ENCODE data around the gene TAB2. TPM values are rescaled to one million over a fixed set of nuclear protein-coding genes. Genes with fewer than 3 reads are reported as not detected.

TAB2 gene
- total RNA-seq, 1 donor from 2014 or later = 81.8 TPM

GRCh38 chr6:149380523-149380922, 63.0 kb downstream of the TAB2 start:
- Histone ChIP-seq H3K27me3 (ENCODE audit: insufficient read depth, low read length) (no peaks in the 10 kb centered on the region), H3K36me3 (ENCODE audit: insufficient read depth, low read length) (peaks cover 36% of the 10 kb centered on the region), H3K27ac (ENCODE audit: low read depth, low read length) (no peak overlapping the region), H2AFZ (ENCODE audit: low read depth, low read length) (no peak overlapping the region), H3K4me3 (ENCODE audit: insufficient read depth, low read depth, low read length) (no peak overlapping the region), H3K4me1 (ENCODE audit: insufficient read depth, low read length) (no peaks in the 10 kb centered on the region), H3K9me3 (ENCODE audit: insufficient read depth, low read depth, low read length) (no peaks in the 10 kb centered on the region), H3K79me2 (ENCODE audit: insufficient read depth, low read length) (peaks cover 72% of the 10 kb centered on the region), H3K9ac (ENCODE audit: low read length) (no peak overlapping the region), H4K20me1 (ENCODE audit: insufficient read depth, low read length) (peaks cover 55% of the 10 kb centered on the region), H3K4me2 (ENCODE audit: low read length) (no peak overlapping the region)
- H3K4me3 Mint-ChIP-seq (ENCODE audit: unreplicated experiment) = no peak overlapping the region
- peaks cover 5% of the 10 kb centered on the region for H3K4me1 Mint-ChIP-seq (ENCODE audit: low read depth, unreplicated experiment)
- FAIRE-seq = no peak
- peaks cover 34% of the 10 kb centered on the region for H3K36me3 Mint-ChIP-seq (ENCODE audit: low read depth, unreplicated experiment)
- no peak for DNase-seq (ENCODE audit: low read depth)
- no peak for TF ChIP-seq CTCF (IDR thresholded peaks at IDR 0.05; ENCODE audit: insufficient read depth, low read depth, low read length)
- TF ChIP-seq EZH2 (IDR thresholded peaks at IDR 0.05; ENCODE audit: insufficient read depth, low read length) = no peak
- H3K27ac Mint-ChIP-seq (ENCODE audit: unreplicated experiment) = no peak overlapping the region
- no peaks in the 10 kb centered on the region for H3K9me3 Mint-ChIP-seq (ENCODE audit: unreplicated experiment)
- no peaks in the 10 kb centered on the region for H3K27me3 Mint-ChIP-seq (ENCODE audit: low read depth, unreplicated experiment)

GRCh38 chr6:149383371-149383770, 65.9 kb downstream of the TAB2 start:
- Histone ChIP-seq H3K9ac (ENCODE audit: low read length) (no peak overlapping the region), H3K4me3 (ENCODE audit: insufficient read depth, low read depth, low read length) (no peak overlapping the region), H3K4me1 (ENCODE audit: insufficient read depth, low read length) (no peaks in the 10 kb centered on the region), H3K79me2 (ENCODE audit: insufficient read depth, low read length) (peaks cover 82% of the 10 kb centered on the region), H3K4me2 (ENCODE audit: low read length) (no peak overlapping the region), H2AFZ (ENCODE audit: low read depth, low read length) (no peak overlapping the region), H3K27ac (ENCODE audit: low read depth, low read length) (no peak overlapping the region), H4K20me1 (ENCODE audit: insufficient read depth, low read length) (peaks cover 61% of the 10 kb centered on the region), H3K36me3 (ENCODE audit: insufficient read depth, low read length) (peaks cover 38% of the 10 kb centered on the region), H3K27me3 (ENCODE audit: insufficient read depth, low read length) (no peaks in the 10 kb centered on the region), H3K9me3 (ENCODE audit: insufficient read depth, low read depth, low read length) (no peaks in the 10 kb centered on the region)
- H3K4me3 Mint-ChIP-seq (ENCODE audit: unreplicated experiment) = no peak overlapping the region
- peaks cover 5% of the 10 kb centered on the region for H3K4me1 Mint-ChIP-seq (ENCODE audit: low read depth, unreplicated experiment)
- no peak for TF ChIP-seq EZH2 (IDR thresholded peaks at IDR 0.05; ENCODE audit: insufficient read depth, low read length)
- no peak for TF ChIP-seq CTCF (IDR thresholded peaks at IDR 0.05; ENCODE audit: insufficient read depth, low read depth, low read length)
- no peaks in the 10 kb centered on the region for H3K27me3 Mint-ChIP-seq (ENCODE audit: low read depth, unreplicated experiment)
- FAIRE-seq (no peak), DNase-seq (ENCODE audit: low read depth) (no peak)
- peaks cover 3% of the 10 kb centered on the region for H3K9me3 Mint-ChIP-seq (ENCODE audit: unreplicated experiment)
- H3K36me3 Mint-ChIP-seq (ENCODE audit: low read depth, unreplicated experiment) = peaks cover 38% of the 10 kb centered on the region
- H3K27ac Mint-ChIP-seq (ENCODE audit: unreplicated experiment) = no peak overlapping the region

GRCh38 chr6:149384464-149384863, 67.0 kb downstream of the TAB2 start:
- Mint-ChIP-seq H3K4me1 (ENCODE audit: low read depth, unreplicated experiment) (no peaks in the 10 kb centered on the region), H3K9me3 (ENCODE audit: unreplicated experiment) (peaks cover 3% of the 10 kb centered on the region), H3K36me3 (ENCODE audit: low read depth, unreplicated experiment) (peaks cover 28% of the 10 kb centered on the region), H3K27me3 (ENCODE audit: low read depth, unreplicated experiment) (no peaks in the 10 kb centered on the region), H3K27ac (ENCODE audit: unreplicated experiment) (no peak overlapping the region), H3K4me3 (ENCODE audit: unreplicated experiment) (no peak overlapping the region)
- peaks cover 29% of the 10 kb centered on the region for H3K36me3 ChIP-seq (ENCODE audit: insufficient read depth, low read length)
- H3K27ac ChIP-seq (ENCODE audit: low read depth, low read length) = no peak overlapping the region
- H4K20me1 ChIP-seq (ENCODE audit: insufficient read depth, low read length) = peaks cover 59% of the 10 kb centered on the region
- no peak for FAIRE-seq
- DNase-seq (ENCODE audit: low read depth) = no peak
- no peak overlapping the region for H3K4me2 ChIP-seq (ENCODE audit: low read length)
- no peak overlapping the region for H2AFZ ChIP-seq (ENCODE audit: low read depth, low read length)
- no peaks in the 10 kb centered on the region for H3K27me3 ChIP-seq (ENCODE audit: insufficient read depth, low read length)
- no peak overlapping the region for H3K9ac ChIP-seq (ENCODE audit: low read length)
- peaks cover 75% of the 10 kb centered on the region for H3K79me2 ChIP-seq (ENCODE audit: insufficient read depth, low read length)
- no peaks in the 10 kb centered on the region for H3K9me3 ChIP-seq (ENCODE audit: insufficient read depth, low read depth, low read length)
- TF ChIP-seq CTCF (IDR thresholded peaks at IDR 0.05; ENCODE audit: insufficient read depth, low read depth, low read length) (no peak), EZH2 (IDR thresholded peaks at IDR 0.05; ENCODE audit: insufficient read depth, low read length) (no peak)
- H3K4me3 ChIP-seq (ENCODE audit: insufficient read depth, low read depth, low read length) = no peak overlapping the region
- no peaks in the 10 kb centered on the region for H3K4me1 ChIP-seq (ENCODE audit: insufficient read depth, low read length)
